Adrenal gland (tissue), 12 donors: Measurements from ENCODE around the gene MCM5. TPM values are rescaled to one million over a fixed set of nuclear protein-coding genes. Genes with fewer than 3 reads are reported as not detected.

Experiments used
- DNase-seq, 7 donors: peaks; one replicate each; pipeline ENCODE4 v3.0.0-alpha.2; 2019 to 2020
- H3K27ac ChIP-seq, 5 donors: fragments of 200-600 bp; sonication (generic) in 4 of 5; 1 replicate in 3 of 5; 2 replicates in 2 of 5; pipeline versions ENCODE4 v1.5.1 to v1.8.0; 2016 to 2020; ENCODE audit warnings: mild to moderate bottlenecking in 1 of 5
- H3K27me3 ChIP-seq: fragments of 200-600 bp; 2 replicates; pipeline ENCODE4 v1.8.0; 2021
- H3K36me3 ChIP-seq, 2 donors: fragments of 200-600 bp; replicated peaks in 1 of 2; 1 replicate in 1 of 2; 2 replicates in 1 of 2; pipeline versions ENCODE4 v1.5.1 to v1.8.0; 2018 to 2022
- H3K4me1 ChIP-seq, 2 donors: fragments of 200-600 bp; replicated peaks in 1 of 2; 1 replicate in 1 of 2; 2 replicates in 1 of 2; pipeline versions ENCODE4 v1.5.1 to v1.8.0; 2018 to 2021
- H3K4me3 ChIP-seq, 4 donors: fragments of 200-600 bp; sonication (generic) in 3 of 4; one replicate each; pipeline ENCODE4 v1.5.1; 2016 to 2018
- H3K9me3 ChIP-seq, 3 donors: fragments of 200-600 bp; sonication (generic) in 1 of 3; replicated peaks in 1 of 3; 1 replicate in 2 of 3; 2 replicates in 1 of 3; pipeline versions ENCODE4 v1.5.1 to v1.8.0; 2016 to 2021
- CTCF ChIP-seq, 6 experiments: fragments of 450-650 bp in 4 of 6; fragments of 200-600 bp in 2 of 6; sonication (generic) in 1 of 6; IDR thresholded peaks; 1 replicate in 5 of 6; 2 replicates in 1 of 6; pipeline versions ENCODE4 v1.5.1 to v1.8.0; 2016 to 2021; ENCODE audit warnings: antibody characterized with exemption in 6 of 6, mild to moderate bottlenecking in 2 of 6, moderate library complexity in 1 of 6
- POLR2A ChIP-seq, 2 donors: fragments of 450-650 bp; IDR thresholded peaks; one replicate each; pipeline ENCODE4 v1.6.1; 2017; ENCODE audit warnings: antibody characterized with exemption in 2 of 2, mild to moderate bottlenecking in 2 of 2, moderate library complexity in 1 of 2
- WGBS, 4 donors: extraction: QIAGEN DNeasy Blood & Tissue Kit in 2 of 4; methylation state at CpG; one replicate each; pipeline versions ENCODE4 v1.1.5 to v1.1.7; 2013 to 2017; 5-methylcytosine and 5-hydroxymethylcytosine counted together
- intact Hi-C, 2 donors: fragments of 100-400 bp; cut with DNase I; formaldehyde crosslinking; loops; one replicate each; pipeline versions ENCODE4 v1.14.1 to v1.15.0; 2022 to 2023
- polyA plus RNA-seq, 3 donors: library from polyadenylated mRNA; stranded (reverse); fragments of 200-250 nt in 2 of 3; fragments of 350-450 nt in 1 of 3; fragmentation: Illumina TruSeq in 1 of 3; extraction: RNeasy Lipid Tissue Mini Kit (QIAGEN cat#74804) in 1 of 3; gene quantifications; one replicate each; pipeline ENCODE4 v1.2.3, GENCODE V29; 2013 to 2014
- total RNA-seq, 9 donors: library from RNA; depleted of rRNA in 4 of 9; stranded (reverse); fragments of >200 nt in 4 of 9; fragments of 120-200 nt in 1 of 9; fragmentation: NEBNext Ultra II Directional in 1 of 9; extraction: Animal tissue kit (Norgen Biotek cat#: 25700) in 1 of 9; gene quantifications; one replicate each; pipeline versions ENCODE4 v1.1.0 to v1.2.4, GENCODE V29; 2013 to 2023
- donor health status: healthy with polysubstance abuse.
- donor health status: Bipolar disorder and iron deficiency.
- donor health status: DM: yes; HTN: yes; CAD: no.
- donor health status: DM: no; HTN: no; CAD: no.
- donor health status: DM: no; HTN: no; CAD: no.
- donor health status: DM: yes; HTN: yes; CAD: no.

Gene MCM5
- total and polyA plus RNA-seq, 12 donors = 3.9 to 20.7 (median 14.6) TPM

DNA sequence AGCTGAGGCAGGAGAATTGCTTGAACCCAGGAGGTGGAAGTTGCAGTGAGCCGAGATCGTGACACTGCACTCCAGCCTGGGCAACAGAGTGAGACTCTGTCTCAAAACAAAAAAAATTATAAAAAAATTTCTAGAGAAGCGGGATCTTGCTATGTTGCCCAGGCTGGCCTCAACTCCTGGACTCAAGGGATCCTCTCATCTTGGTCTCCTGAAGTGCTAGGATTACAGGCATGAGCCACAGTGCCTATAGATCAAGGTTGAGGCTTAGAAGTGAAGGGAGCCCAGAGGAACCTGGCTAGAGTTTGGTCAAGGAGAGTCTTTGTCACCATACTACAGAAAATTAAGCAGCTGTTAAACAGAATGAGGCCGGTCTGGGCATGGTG, 1.4 kb upstream of the MCM5 start:
- WGBS, 4 donors = 92 to 97% (median 96%) methylated on average over 4 of the region's 4 CpGs
- H3K27me3 ChIP-seq = no peaks in the 10 kb centered on the region
- no peak for DNase-seq
- no peak overlapping the region for H3K27ac ChIP-seq
- H3K4me1 ChIP-seq = peaks cover 6 to 23% of the 10 kb centered on the region in 2 donors
- intact Hi-C loops = no loop called here
- H3K9me3 ChIP-seq = no peaks in the 10 kb centered on the region
- peaks cover 0 to 1% of the 10 kb centered on the region in 2 donors for H3K36me3 ChIP-seq
- H3K4me3 ChIP-seq = no peak overlapping the region
- TF ChIP-seq CTCF (IDR thresholded peaks at IDR 0.05) = no peak
- TF ChIP-seq POLR2A (IDR thresholded peaks at IDR 0.05) = no peak

DNA sequence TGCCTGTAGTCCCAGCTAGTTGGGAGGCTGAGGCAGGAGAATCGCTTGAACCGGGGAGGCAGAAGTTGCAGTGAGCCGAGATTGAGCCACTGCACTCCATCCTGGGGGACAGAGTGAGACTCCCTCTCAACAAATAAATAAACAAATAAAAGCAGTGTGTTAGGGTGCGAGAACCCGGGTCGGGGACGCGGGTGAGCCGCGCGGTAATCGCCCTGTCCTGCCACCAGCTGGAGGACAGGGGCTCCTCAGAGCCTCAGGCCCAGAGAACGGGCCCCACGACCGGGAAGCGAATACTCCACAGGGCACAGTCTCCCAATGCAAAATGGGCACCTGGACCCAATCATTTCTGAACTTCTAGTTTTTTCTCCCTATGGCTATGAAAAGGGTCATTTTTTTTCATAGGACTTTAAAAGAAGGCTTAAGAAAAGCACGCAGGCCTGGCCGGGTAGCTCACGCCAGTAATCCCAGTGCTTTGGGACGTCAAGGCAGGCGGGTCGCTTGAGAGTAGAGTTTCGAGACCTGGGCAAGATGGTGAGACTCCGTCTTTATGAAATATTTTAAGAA, 744 bp upstream of the MCM5 start:
- Histone ChIP-seq H3K36me3 (no peaks in the 10 kb centered on the region), H3K4me1 (peaks cover 6 to 18% of the 10 kb centered on the region in 2 donors), H3K27ac (peak overlapping the region in 2 of 5 donors; percentile 21 to 49), H3K4me3 (peak overlapping the region in 2 of 4 donors; percentile 12 to 68), H3K27me3 (no peaks in the 10 kb centered on the region), H3K9me3 (no peaks in the 10 kb centered on the region)
- TF ChIP-seq POLR2A (IDR thresholded peaks at IDR 0.05) = no peak
- TF ChIP-seq CTCF (IDR thresholded peaks at IDR 0.05) = no peak
- WGBS, 4 donors = 79 to 85% (median 82%) methylated on average over 24 of the region's 24 CpGs
- intact Hi-C loops = no loop called here
- no peak for DNase-seq

- Histone ChIP-seq H3K36me3 (no peaks in the 10 kb centered on the region), H3K9me3 (no peaks in the 10 kb centered on the region), H3K27ac (peak overlapping the region in 1 of 5 donors; percentile 4), H3K4me1 (peaks cover 6 to 18% of the 10 kb centered on the region in 2 donors), H3K27me3 (no peaks in the 10 kb centered on the region), H3K4me3 (peak overlapping the region in 3 of 4 donors; percentile 40 to 68 (median 42))
- TF ChIP-seq POLR2A (IDR thresholded peaks at IDR 0.05) (no peak), CTCF (IDR thresholded peaks at IDR 0.05) (no peak)
- no peak for DNase-seq
- WGBS, 4 donors = 2 to 4% (median 3%) methylated on average over 14 to 20 of the region's 20 CpGs
- intact Hi-C loops = no loop called here
Observed at GRCh38 chr22:35400501-35400790, 506 bp downstream of the MCM5 start.

- Histone ChIP-seq H3K9me3 (no peaks in the 10 kb centered on the region), H3K4me3 (no peak overlapping the region), H3K27ac (no peak overlapping the region), H3K4me1 (peaks cover 6 to 18% of the 10 kb centered on the region in 2 donors), H3K27me3 (no peaks in the 10 kb centered on the region), H3K36me3 (peaks cover 0 to 6% of the 10 kb centered on the region in 2 donors)
- 74 to 99% (median 94%) methylated on average over 6 of the region's 6 CpGs for WGBS, 4 donors
- intact Hi-C loops = no loop called here
- DNase-seq = no peak
- TF ChIP-seq POLR2A (IDR thresholded peaks at IDR 0.05) = no peak
- no peak for TF ChIP-seq CTCF (IDR thresholded peaks at IDR 0.05)
Observed at GRCh38 chr22:35401863-35402262, 1.9 kb downstream of the MCM5 start.
